ENCODE data around the gene L1CAM. TPM values are rescaled to one million over a fixed set of nuclear protein-coding genes. Genes with fewer than 3 reads are reported as not detected.

The L1CAM gene
- polyA plus RNA-seq, 3 donors = 0.55 TPM; not detected in 2

DNA sequence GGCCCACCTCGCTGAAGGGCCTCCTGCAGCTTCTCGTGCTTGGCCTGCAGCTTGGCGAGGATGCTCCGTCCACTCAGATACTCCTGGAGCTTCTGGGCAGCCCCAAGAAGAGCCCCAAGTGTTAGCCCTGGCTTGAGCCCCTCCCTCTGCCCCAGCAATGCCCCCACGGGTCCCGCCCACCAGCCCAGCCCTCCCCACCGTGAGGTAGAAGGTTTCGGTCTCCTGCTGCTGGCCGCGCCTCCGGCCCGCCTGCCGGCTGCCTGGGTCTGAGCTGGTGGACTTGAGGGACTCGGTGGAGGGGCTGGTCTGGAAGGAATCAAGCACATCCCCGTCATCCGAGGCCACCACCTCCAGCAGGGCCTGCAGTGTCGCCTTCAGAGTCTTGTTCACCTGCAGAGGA, 27.2 kb upstream of the L1CAM start:
- no peaks in the 10 kb centered on the region for H3K4me1 Mint-ChIP-seq
- peaks cover 0 to 5% (median 0%) of the 10 kb centered on the region in 7 donors for H3K9me3 Mint-ChIP-seq

GRCh38 chrX:153911798-153912197, 25.8 kb upstream of the L1CAM start:
- no peaks in the 10 kb centered on the region for H3K4me1 Mint-ChIP-seq
- intact Hi-C loops (cut with micrococcal nuclease) = no loop called here

More for the DNA sequence above, 27.2 kb upstream of the L1CAM start:
- H3K9ac ChIP-seq (ENCODE audit: insufficient read depth, low read length, poor library complexity, severe bottlenecking) = no peak overlapping the region
- Mint-ChIP-seq H3K4me3 (no peak overlapping the region), H3K27me3 (ENCODE audit: low read depth in 3 of 3) (peaks cover 0 to 52% (median 0%) of the 10 kb centered on the region in 3 donors), H3K36me3 (peaks cover 37 to 81% of the 10 kb centered on the region in 2 donors), H3K27ac (no peak overlapping the region)
- TF ChIP-seq CTCF (IDR thresholded peaks at IDR 0.05) = no peak
- no peak overlapping the region for H3K4me2 ChIP-seq (replicated peaks; ENCODE audit: extremely low read depth, low read length, poor library complexity, severe bottlenecking)
- no peaks in the 10 kb centered on the region for H3K4me1 ChIP-seq (ENCODE audit: control insufficient read depth in 1 of 2, insufficient read depth in 2 of 2, low read length in 2 of 2)
- no peak for DNase-seq
- intact Hi-C loops (cut with micrococcal nuclease) = no loop called here
- H3K4me3 ChIP-seq (replicated peaks in 1 of 3; ENCODE audit: low read depth in 2 of 3, low read length in 3 of 3) = no peak overlapping the region
- no peaks in the 10 kb centered on the region for H3K27me3 ChIP-seq (ENCODE audit: control insufficient read depth in 2 of 2, insufficient read depth in 2 of 2, low read length in 2 of 2)
- no peak overlapping the region for H3K27ac ChIP-seq (ENCODE audit: low read depth in 1 of 2, low read length in 2 of 2)
- peaks cover 4% of the 10 kb centered on the region for H3K79me2 ChIP-seq (ENCODE audit: insufficient read depth, low read length)
- 91% methylated on average over 8 of the region's 17 CpGs for WGBS (ENCODE audit: insufficient coverage)
- H2AFZ ChIP-seq (ENCODE audit: insufficient read depth, low read depth, low read length, poor library complexity, severe bottlenecking) = no peak overlapping the region
- H3K9me3 ChIP-seq (replicated peaks in 1 of 2; ENCODE audit: control insufficient read depth in 1 of 2, insufficient read depth in 1 of 2, low read length in 2 of 2) = no peaks in the 10 kb centered on the region
- peaks cover 93% of the 10 kb centered on the region for H4K20me1 ChIP-seq (ENCODE audit: insufficient read depth, low read length)
- H3K36me3 ChIP-seq (replicated peaks in 1 of 2; ENCODE audit: control insufficient read depth in 1 of 2, insufficient read depth in 2 of 2, low read length in 2 of 2) = peaks cover 75 to 85% of the 10 kb centered on the region in 2 donors

More at GRCh38 chrX:153911798-153912197, 25.8 kb upstream of the L1CAM start:
- no peak overlapping the region for H3K4me2 ChIP-seq (replicated peaks; ENCODE audit: extremely low read depth, low read length, poor library complexity, severe bottlenecking)
- H2AFZ ChIP-seq (ENCODE audit: insufficient read depth, low read depth, low read length, poor library complexity, severe bottlenecking) = no peak overlapping the region
- H3K9ac ChIP-seq (ENCODE audit: insufficient read depth, low read length, poor library complexity, severe bottlenecking) = no peak overlapping the region
- Mint-ChIP-seq H3K4me3 (no peak overlapping the region), H3K36me3 (peaks cover 34 to 76% of the 10 kb centered on the region in 2 donors), H3K9me3 (peaks cover 0 to 9% (median 2%) of the 10 kb centered on the region in 7 donors), H3K27me3 (ENCODE audit: low read depth in 3 of 3) (peaks cover 0 to 50% (median 0%) of the 10 kb centered on the region in 3 donors), H3K27ac (peak overlapping the region in 2 of 7 donors; percentile 50 to 74)
- no peak overlapping the region for H3K27ac ChIP-seq (ENCODE audit: low read depth in 1 of 2, low read length in 2 of 2)
- 100% methylated on average over 2 of the region's 6 CpGs for WGBS (ENCODE audit: insufficient coverage)
- no peak for TF ChIP-seq CTCF (IDR thresholded peaks at IDR 0.05)
- no peaks in the 10 kb centered on the region for H3K4me1 ChIP-seq (ENCODE audit: control insufficient read depth in 1 of 2, insufficient read depth in 2 of 2, low read length in 2 of 2)
- H4K20me1 ChIP-seq (ENCODE audit: insufficient read depth, low read length) = peaks cover 95% of the 10 kb centered on the region
- no peaks in the 10 kb centered on the region for H3K9me3 ChIP-seq (replicated peaks in 1 of 2; ENCODE audit: control insufficient read depth in 1 of 2, insufficient read depth in 1 of 2, low read length in 2 of 2)
- no peaks in the 10 kb centered on the region for H3K79me2 ChIP-seq (ENCODE audit: insufficient read depth, low read length)
- no peak overlapping the region for H3K4me3 ChIP-seq (replicated peaks in 1 of 3; ENCODE audit: low read depth in 2 of 3, low read length in 3 of 3)
- peaks cover 77 to 79% of the 10 kb centered on the region in 2 donors for H3K36me3 ChIP-seq (replicated peaks in 1 of 2; ENCODE audit: control insufficient read depth in 1 of 2, insufficient read depth in 2 of 2, low read length in 2 of 2)
- no peak for DNase-seq
- H3K27me3 ChIP-seq (ENCODE audit: control insufficient read depth in 2 of 2, insufficient read depth in 2 of 2, low read length in 2 of 2) = no peaks in the 10 kb centered on the region

All from CD14-positive monocyte (primary cell).